Right lobe of liver (tissue), 6 donors: ENCODE measurements around the gene VCPKMT. TPM values are rescaled to one million over a fixed set of nuclear protein-coding genes. Genes with fewer than 3 reads are reported as not detected.

Source experiments
- ATAC-seq, 4 donors: fragments of 200-7000 bp; cut with Tn5 transposase; one replicate each; pipeline ENCODE4 v1.9.1; 2020; ENCODE audit warnings: mild to moderate bottlenecking in 4 of 4, moderate library complexity in 4 of 4
- DNase-seq, 3 donors: peaks; one replicate each; pipeline ENCODE4 v3.0.0-alpha.2; 2020
- H3K27ac ChIP-seq, 3 donors: fragments of 200-600 bp; one replicate each; pipeline ENCODE4 v1.8.0; 2022
- H3K27me3 ChIP-seq, 2 donors: fragments of 200-600 bp; one replicate each; pipeline ENCODE4 v1.8.0; 2022
- H3K36me3 ChIP-seq, 4 donors: fragments of 200-600 bp; sonication (generic) in 1 of 4; one replicate each; pipeline versions ENCODE4 v1.5.1 to v1.8.0; 2017 to 2022; ENCODE audit warnings: control low read depth in 1 of 4
- H3K4me1 ChIP-seq, 4 donors: fragments of 200-600 bp; sonication (generic) in 1 of 4; one replicate each; pipeline versions ENCODE4 v1.5.1 to v1.8.0; 2017 to 2022; ENCODE audit warnings: control low read depth in 1 of 4
- H3K4me3 ChIP-seq, 3 donors: fragments of 200-600 bp; one replicate each; pipeline ENCODE4 v1.8.0; 2022
- H3K9me3 ChIP-seq, 4 donors: fragments of 200-600 bp; sonication (generic) in 1 of 4; one replicate each; pipeline versions ENCODE4 v1.5.1 to v1.8.0; 2017 to 2022; ENCODE audit warnings: control low read depth in 1 of 4
- CTCF ChIP-seq, 4 donors: fragments of 200-600 bp in 3 of 4; fragments of 450-650 bp in 1 of 4; IDR thresholded peaks; one replicate each; pipeline versions ENCODE4 v1.5.1 to v1.8.0; 2016 to 2022; ENCODE audit warnings: antibody characterized with exemption in 4 of 4, mild to moderate bottlenecking in 2 of 4
- POLR2A ChIP-seq: fragments of 450-650 bp; IDR thresholded peaks from one replicate; pipeline ENCODE4 v1.6.1; 2017; ENCODE audit warnings: antibody characterized with exemption, mild to moderate bottlenecking
- WGBS: methylation state at CpG from one replicate; pipeline ENCODE4 v1.1.6; 2018; ENCODE audit warnings: low coverage, low lambda C conversion rate; ENCODE audit not compliant: insufficient coverage; ENCODE audit errors: missing lambda C conversion rate; 5-methylcytosine and 5-hydroxymethylcytosine counted together
- intact Hi-C, 2 donors: fragments of 100-400 bp; cut with DNase I; formaldehyde crosslinking; loops; one replicate each; pipeline versions ENCODE4 v1.11.2 to v1.14.1; 2022
- total RNA-seq, 6 experiments: library from RNA; depleted of rRNA in 2 of 6; stranded (reverse); fragments of >200 nt in 2 of 6; fragmentation: NEBNext Ultra II Directional in 3 of 6; extraction: Animal tissue kit (Norgen Biotek cat#: 25700) in 3 of 6; gene quantifications; one replicate each; pipeline versions ENCODE4 v1.1.0 to v1.2.4, GENCODE V29; 2016 to 2023
- donor health status: DM: no; HTN: yes; CAD: no.
- donor health status: DM: no; HTN: no; CAD: no.
- donor health status: DM: no; HTN: no; CAD: no.
- donor health status: DM: no; HTN: yes; CAD: no.
- donor health status: DM: no; HTN: yes; CAD: no.

VCPKMT gene
- total RNA-seq, 6 experiments from 2014 or later: 1.4 to 3.8 (median 3.3) TPM

GRCh38 chr14:50085570-50086320 is 30.6 kb downstream of the VCPKMT start:
- no peaks in the 10 kb centered on the region for H3K36me3 ChIP-seq
- no peak overlapping the region for H3K4me3 ChIP-seq
- 80% methylated on average over 9 of the region's 10 CpGs for WGBS
- DNase-seq (no peak), ATAC-seq (no peak)
- intact Hi-C loops: no loop called here
- TF ChIP-seq POLR2A (no peak), CTCF (IDR thresholded peaks at IDR 0.05) (no peak)
- H3K27me3 ChIP-seq: no peaks in the 10 kb centered on the region
- H3K4me1 ChIP-seq: no peaks in the 10 kb centered on the region
- H3K27ac ChIP-seq: no peak overlapping the region
- no peaks in the 10 kb centered on the region for H3K9me3 ChIP-seq

- DNase-seq: no peak
- Histone ChIP-seq H3K27ac (no peak overlapping the region), H3K27me3 (no peaks in the 10 kb centered on the region), H3K4me1 (no peaks in the 10 kb centered on the region), H3K4me3 (no peak overlapping the region), H3K36me3 (no peaks in the 10 kb centered on the region), H3K9me3 (no peaks in the 10 kb centered on the region)
- TF ChIP-seq CTCF (IDR thresholded peaks at IDR 0.05) (no peak), POLR2A (no peak)
- 92% methylated on average over 2 of the region's 3 CpGs for WGBS
- no peak for ATAC-seq
- intact Hi-C loops: no loop called here
Observed at GRCh38 chr14:50084666-50085065, 31.7 kb downstream of the VCPKMT start.

GRCh38 chr14:50083467-50084337 is 32.7 kb downstream of the VCPKMT start:
- Histone ChIP-seq H3K36me3 (no peaks in the 10 kb centered on the region), H3K9me3 (no peaks in the 10 kb centered on the region), H3K27me3 (no peaks in the 10 kb centered on the region), H3K27ac (no peak overlapping the region), H3K4me3 (no peak overlapping the region), H3K4me1 (no peaks in the 10 kb centered on the region)
- TF ChIP-seq POLR2A (no peak), CTCF (IDR thresholded peaks at IDR 0.05) (no peak)
- ATAC-seq (peak in 1 of 4 donors; percentile 37), DNase-seq (no peak)
- 72% methylated on average over 4 of the region's 17 CpGs for WGBS
- intact Hi-C loops: no loop called here

GRCh38 chr14:50082784-50083466 is 33.4 kb downstream of the VCPKMT start:
- intact Hi-C loops: no loop called here
- Histone ChIP-seq H3K4me3 (no peak overlapping the region), H3K27me3 (no peaks in the 10 kb centered on the region), H3K9me3 (no peaks in the 10 kb centered on the region), H3K4me1 (no peaks in the 10 kb centered on the region), H3K36me3 (no peaks in the 10 kb centered on the region), H3K27ac (no peak overlapping the region)
- ATAC-seq: peak; percentile 40 to 61 (median 52)
- 75% methylated on average over 10 of the region's 10 CpGs for WGBS
- no peak for DNase-seq
- TF ChIP-seq CTCF (IDR thresholded peaks at IDR 0.05) (no peak), POLR2A (no peak)
